GM19023 (cell line): ENCODE measurements around the gene SLC35A3.

Experiments
- ATAC-seq: cut with Tn5 transposase; IDR thresholded peaks from one replicate; pipeline ENCODE4 v1.9.1; 2021; ENCODE audit warnings: mild to moderate bottlenecking, moderate library complexity; ENCODE audit not compliant: unreplicated experiment

SLC35A3 gene

DNA sequence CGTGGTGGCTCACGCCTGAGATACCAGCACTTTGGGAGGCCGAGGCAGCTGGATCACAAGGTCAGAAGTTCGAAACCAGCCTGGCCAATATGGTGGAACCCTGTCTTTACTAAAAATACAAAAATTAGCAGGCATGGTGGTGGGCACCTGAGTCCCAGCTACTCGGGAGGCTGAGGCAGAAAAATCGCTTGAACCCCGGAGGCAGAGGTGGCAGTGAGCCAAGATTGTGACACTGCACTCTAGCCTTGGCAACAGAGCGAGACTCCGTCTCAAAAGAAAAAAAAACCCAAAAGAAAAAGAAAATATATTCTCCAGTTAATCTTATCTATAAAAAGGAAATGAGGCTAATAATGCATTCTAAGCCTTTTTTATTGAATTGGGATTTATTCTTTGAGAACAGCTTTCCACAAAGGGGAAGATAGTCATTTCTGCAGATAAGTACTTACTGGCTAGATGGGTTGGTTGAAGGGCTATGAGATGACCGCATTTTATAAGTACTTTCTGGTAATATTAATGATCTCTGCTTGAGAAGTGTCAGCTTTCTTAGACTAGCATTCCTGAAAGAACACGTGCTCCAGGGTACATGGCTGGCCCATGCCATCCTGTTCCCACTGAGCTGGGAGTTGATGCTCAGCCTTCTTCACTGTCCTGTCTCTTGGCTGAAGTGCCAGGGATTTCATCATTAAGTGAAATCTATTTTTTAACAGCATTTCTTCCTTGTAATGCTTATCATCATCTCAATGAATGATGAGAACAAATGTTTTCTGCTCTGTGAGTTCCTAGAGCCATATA, 105.0 kb downstream of the SLC35A3 start:
- ATAC-seq, result no peak

DNA sequence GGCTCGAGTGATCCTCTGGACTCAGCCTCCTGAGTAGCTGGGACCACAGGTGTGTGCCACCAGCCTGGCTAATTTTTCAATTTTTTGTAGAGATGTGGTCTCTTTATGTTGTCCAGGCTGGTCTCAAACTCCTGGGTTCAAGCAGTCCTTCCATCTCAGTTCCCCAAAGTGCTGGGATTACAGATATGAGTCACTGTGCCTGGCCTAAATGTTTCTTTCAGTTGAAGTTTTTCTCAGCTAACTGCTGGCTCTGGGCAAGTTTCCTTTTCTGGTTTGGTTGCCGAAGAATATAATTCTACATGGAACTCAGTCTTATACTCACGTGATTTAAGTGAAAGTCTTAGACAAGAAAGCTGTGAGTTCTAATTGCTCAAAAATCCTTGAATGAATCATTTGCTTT, 106.0 kb downstream of the SLC35A3 start:
- peak; percentile 53 for ATAC-seq

DNA sequence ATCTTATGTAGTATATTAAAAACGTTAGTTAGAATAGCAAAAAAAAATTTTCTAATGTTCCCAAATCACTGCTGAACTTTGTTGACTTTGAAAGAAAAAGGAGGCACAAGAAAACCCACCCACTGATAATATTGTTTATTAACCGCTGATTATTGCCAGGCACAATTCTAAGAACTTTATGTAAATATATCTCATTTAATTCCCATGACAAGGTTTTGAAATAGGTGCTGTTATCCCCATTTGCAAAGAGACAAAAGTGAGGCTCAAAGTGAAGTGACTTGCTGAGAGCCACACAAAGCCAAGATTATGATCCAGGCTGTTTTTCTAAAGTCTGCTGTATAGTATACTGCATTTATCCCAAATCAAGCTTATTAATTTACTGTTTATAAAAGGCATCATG, 106.5 kb downstream of the SLC35A3 start:
- ATAC-seq, result no peak

DNA sequence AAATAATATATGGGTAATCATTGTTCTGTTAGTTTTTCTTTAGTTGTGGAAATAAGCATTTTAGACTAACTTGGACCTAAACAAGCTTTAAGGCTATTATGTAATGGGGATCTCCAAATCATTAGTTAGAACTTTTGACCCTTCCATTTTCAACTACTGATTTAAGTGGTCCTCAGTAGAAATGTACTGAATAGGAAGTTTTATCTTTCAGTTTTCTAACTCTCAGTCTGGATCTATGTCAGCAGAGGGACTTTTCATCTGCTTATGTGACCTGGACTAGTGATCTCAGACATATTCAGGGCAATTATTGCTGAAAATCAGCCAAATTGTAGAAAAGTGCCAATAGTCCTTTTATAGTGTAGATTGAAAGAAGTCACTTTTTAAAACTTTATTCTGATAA, 106.9 kb downstream of the SLC35A3 start:
- peak; percentile 64 for ATAC-seq

DNA sequence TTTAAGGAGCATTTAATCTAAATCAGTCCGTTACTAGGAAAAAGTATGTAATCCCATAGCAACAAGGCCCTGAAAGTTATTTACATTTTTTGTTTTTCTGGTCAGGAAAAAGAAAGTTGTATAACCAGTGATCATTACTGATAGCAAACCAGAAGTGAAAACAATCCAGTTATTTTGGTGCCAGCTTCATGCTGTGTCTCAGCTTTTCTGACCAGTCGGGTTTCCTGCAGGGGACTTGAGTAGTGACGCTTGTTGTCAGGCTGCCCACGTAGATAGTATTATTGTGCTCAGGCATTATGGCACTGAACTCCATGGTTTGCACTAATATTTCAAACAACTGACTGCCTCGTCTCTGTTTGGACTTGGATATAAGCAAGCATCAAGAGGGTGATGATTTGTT, 107.7 kb downstream of the SLC35A3 start:
- ATAC-seq, result peak; percentile 53

DNA sequence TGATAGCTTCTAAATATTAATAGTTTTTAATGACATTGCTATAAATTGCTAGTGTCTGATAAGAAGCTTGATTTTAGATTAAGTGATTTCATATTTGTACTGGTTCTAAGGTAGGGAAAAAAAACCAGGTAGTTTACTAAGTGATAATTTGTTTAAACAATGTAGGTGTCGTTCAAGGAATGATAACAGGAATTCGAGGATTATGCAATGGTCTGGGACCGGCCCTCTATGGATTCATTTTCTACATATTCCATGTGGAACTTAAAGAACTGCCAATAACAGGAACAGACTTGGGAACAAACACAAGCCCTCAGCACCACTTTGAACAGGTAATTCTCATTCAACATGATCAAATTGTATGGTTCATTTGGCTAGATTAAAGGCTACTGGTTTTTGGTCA, 110.5 kb downstream of the SLC35A3 start:
- no peak for ATAC-seq
